WTC11 (cell line): Measurements from ENCODE around the gene SEMA4D.

Experiments used
- ATF1 ChIP-seq: sonication (generic); formaldehyde crosslinking; IDR thresholded peaks from 2 replicates; pipeline ENCODE4 v1.8.1; 2023; ENCODE audit warnings: mild to moderate bottlenecking, moderate library complexity, missing genetic modification reagents
- CREB1 ChIP-seq: sonication (generic); formaldehyde crosslinking; IDR thresholded peaks from 2 replicates; pipeline ENCODE4 v1.8.0; 2023; ENCODE audit warnings: mild to moderate bottlenecking, missing genetic modification reagents
- CTCF ChIP-seq: fragments of 200-600 bp; IDR thresholded peaks from 2 replicates; pipeline ENCODE4 v1.8.0; 2022; ENCODE audit warnings: antibody characterized with exemption
- ETV6 ChIP-seq: sonication (generic); formaldehyde crosslinking; IDR thresholded peaks from 2 replicates; pipeline ENCODE4 v1.8.1; 2022; ENCODE audit warnings: mild to moderate bottlenecking, missing genetic modification reagents
- FOXJ3 ChIP-seq: sonication (generic); formaldehyde crosslinking; IDR thresholded peaks from 2 replicates; pipeline ENCODE4 v1.9.0; 2021; ENCODE audit warnings: missing genetic modification reagents, mild to moderate bottlenecking, borderline replicate concordance
- GRHL2 ChIP-seq: fragments of 250-450 bp; sonication (Bioruptor Pico); IDR thresholded peaks from 2 replicates; pipeline ENCODE4 v1.8.0; 2022; ENCODE audit warnings: mild to moderate bottlenecking, moderate library complexity; ENCODE audit not compliant: insufficient replicate concordance, severe bottlenecking
- MAX ChIP-seq: sonication (generic); formaldehyde crosslinking; IDR thresholded peaks from 2 replicates; pipeline ENCODE4 v1.8.0; 2022; ENCODE audit warnings: mild to moderate bottlenecking, missing genetic modification reagents
- NFATC4 ChIP-seq: fragments of 250-450 bp; sonication (Bioruptor Pico); IDR thresholded peaks from 2 replicates; pipeline ENCODE4 v1.9.0; 2021; ENCODE audit warnings: mild to moderate bottlenecking
- SP1 ChIP-seq: sonication (generic); formaldehyde crosslinking; conservative IDR thresholded peaks from 2 replicates; pipeline ENCODE4 v1.8.1; 2022; ENCODE audit warnings: missing genetic modification reagents
- TCF7 ChIP-seq: sonication (generic); formaldehyde crosslinking; IDR thresholded peaks from 2 replicates; pipeline ENCODE4 v1.8.0; 2022; ENCODE audit warnings: mild to moderate bottlenecking, low read depth, missing genetic modification reagents, moderate library complexity
- TP53 ChIP-seq: sonication (generic); formaldehyde crosslinking; IDR thresholded peaks from 2 replicates; pipeline ENCODE4 v1.8.1; 2023; ENCODE audit warnings: mild to moderate bottlenecking, missing genetic modification reagents
- ZNF121 ChIP-seq: sonication (generic); formaldehyde crosslinking; IDR thresholded peaks from 2 replicates; pipeline ENCODE4 v1.8.0; 2023; ENCODE audit warnings: missing genetic modification reagents
- ZNF512 ChIP-seq: sonication (generic); formaldehyde crosslinking; IDR thresholded peaks from 2 replicates; pipeline ENCODE4 v1.8.1; 2022; ENCODE audit warnings: missing genetic modification reagents, borderline replicate concordance

GRCh38 chr9:89437772-89438171 is 60.1 kb downstream of the SEMA4D start:
- TF ChIP-seq CTCF (no peak), ETV6 (CRISPR knock-in tag) (no peak), GRHL2 (CRISPR knock-in tag) (no peak), FOXJ3 (CRISPR knock-in tag) (no peak), ATF1 (no peak), SP1 (no peak), ZNF512 (no peak), NFATC4 (no peak), CREB1 (CRISPR knock-in tag) (no peak), ZNF121 (no peak), TP53 (CRISPR knock-in tag) (no peak), MAX (no peak), TCF7 (CRISPR knock-in tag) (no peak)
